BJ (cell line): ENCODE results near the gene CTTN. TPM values are rescaled to one million over a fixed set of nuclear protein-coding genes. Genes with fewer than 3 reads are reported as not detected.

Experiments
- CTCF ChIA-PET: fragments of 350-600 bp; formaldehyde crosslinking; extraction: SDS; loops from one replicate; lab custom pipeline; 2021; ENCODE audit warnings: antibody characterized with exemption, inconsistent platforms; lab: Yijun Ruan, JAX
- POLR2A ChIA-PET: fragments of 300-600 bp; sonication (Branson Sonifier 250); formaldehyde crosslinking; extraction: SDS; loops from one replicate; lab custom pipeline; 2021; ENCODE audit warnings: antibody characterized with exemption; lab: Charles Lee
- DNase-seq: peaks from one replicate; pipeline ENCODE4 v3.0.0-alpha.2; 2011; ENCODE audit warnings: low read depth
- H3K27me3 ChIP-seq: 2 replicates; pipeline ENCODE4 v1.6.0; 2011; ENCODE audit warnings: low read length; ENCODE audit not compliant: control insufficient read depth, insufficient read depth
- H3K36me3 ChIP-seq: 2 replicates; pipeline ENCODE4 v1.5.1; 2011; ENCODE audit warnings: low read length; ENCODE audit not compliant: control insufficient read depth, insufficient read depth
- H3K4me3 ChIP-seq: 2 replicates; pipeline ENCODE4 v1.5.1; 2011; ENCODE audit warnings: low read depth, mild to moderate bottlenecking, control low read depth, low read length
- polyA plus RNA-seq: library from polyadenylated mRNA; depleted of rRNA; stranded (reverse); fragments of >200 nt; gene quantifications from 2 replicates; pipeline ENCODE4 v1.2.3, GENCODE V29; 2011
- TF ChIP-seq, protein P1 (sequence below): IDR thresholded peaks from 2 replicates; pipeline ENCODE4 v1.5.1; 2011; ENCODE audit warnings: low read depth, mild to moderate bottlenecking, control low read depth, inconsistent platforms, low read length, moderate library complexity; ENCODE audit not compliant: insufficient read depth

The CTTN gene
- polyA plus RNA-seq, 1 experiment = 166 TPM

DNA sequence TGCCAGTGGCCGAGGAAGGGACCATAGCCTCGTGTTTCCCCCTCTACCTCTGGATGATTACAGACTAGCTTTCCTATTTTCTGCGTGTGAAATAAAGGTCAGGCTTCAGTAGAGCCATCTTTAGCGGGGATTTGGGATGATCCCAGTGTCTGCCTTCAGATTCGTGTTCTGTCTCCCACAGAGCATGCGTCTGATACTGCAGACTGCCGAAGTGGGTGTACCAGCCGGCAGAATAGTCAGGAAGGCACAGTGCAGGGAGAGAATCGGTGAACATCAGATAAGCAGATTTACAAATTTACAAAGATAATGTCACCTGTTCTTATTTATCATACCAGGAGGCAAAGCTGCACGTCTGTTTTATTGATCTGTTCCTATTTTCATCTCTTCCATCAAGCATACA is 11.1 kb downstream of the CTTN start:
- no peak overlapping the region for H3K4me3 ChIP-seq
- CTCF ChIA-PET = no interaction called here
- no peak for DNase-seq
- TF ChIP-seq, protein P1, sequence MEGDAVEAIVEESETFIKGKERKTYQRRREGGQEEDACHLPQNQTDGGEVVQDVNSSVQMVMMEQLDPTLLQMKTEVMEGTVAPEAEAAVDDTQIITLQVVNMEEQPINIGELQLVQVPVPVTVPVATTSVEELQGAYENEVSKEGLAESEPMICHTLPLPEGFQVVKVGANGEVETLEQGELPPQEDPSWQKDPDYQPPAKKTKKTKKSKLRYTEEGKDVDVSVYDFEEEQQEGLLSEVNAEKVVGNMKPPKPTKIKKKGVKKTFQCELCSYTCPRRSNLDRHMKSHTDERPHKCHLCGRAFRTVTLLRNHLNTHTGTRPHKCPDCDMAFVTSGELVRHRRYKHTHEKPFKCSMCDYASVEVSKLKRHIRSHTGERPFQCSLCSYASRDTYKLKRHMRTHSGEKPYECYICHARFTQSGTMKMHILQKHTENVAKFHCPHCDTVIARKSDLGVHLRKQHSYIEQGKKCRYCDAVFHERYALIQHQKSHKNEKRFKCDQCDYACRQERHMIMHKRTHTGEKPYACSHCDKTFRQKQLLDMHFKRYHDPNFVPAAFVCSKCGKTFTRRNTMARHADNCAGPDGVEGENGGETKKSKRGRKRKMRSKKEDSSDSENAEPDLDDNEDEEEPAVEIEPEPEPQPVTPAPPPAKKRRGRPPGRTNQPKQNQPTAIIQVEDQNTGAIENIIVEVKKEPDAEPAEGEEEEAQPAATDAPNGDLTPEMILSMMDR = no peak
- H3K36me3 ChIP-seq = peaks cover 58% of the 10 kb centered on the region
- no peaks in the 10 kb centered on the region for H3K27me3 ChIP-seq
- POLR2A ChIA-PET = no interaction called here

DNA sequence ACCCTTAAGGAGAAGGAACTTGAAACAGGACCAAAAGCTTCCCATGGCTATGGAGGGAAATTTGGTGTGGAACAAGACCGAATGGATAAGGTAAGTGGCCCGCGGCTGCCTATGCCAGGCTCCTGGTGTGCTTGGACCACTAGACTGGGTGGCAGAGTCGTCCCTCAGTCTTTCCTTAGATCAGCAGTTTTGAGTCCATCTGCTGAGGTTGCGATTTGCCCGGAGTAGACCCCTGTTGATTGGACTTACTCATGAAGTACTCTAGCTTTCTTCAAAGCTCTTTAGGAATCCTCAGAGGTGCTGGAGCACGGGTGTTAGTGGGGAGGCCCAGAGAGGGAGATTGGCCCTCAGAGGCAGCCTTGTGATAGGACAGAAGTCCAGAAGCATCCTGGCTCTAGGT is 11.5 kb downstream of the CTTN start:
- CTCF ChIA-PET = interaction anchor here (1.8 kb wide), 1 partner anchor 27 kb away, joined by 3 read pairs; no protein-coding TSS in a partner anchor
- H3K36me3 ChIP-seq = peaks cover 62% of the 10 kb centered on the region
- no peak for DNase-seq

DNA sequence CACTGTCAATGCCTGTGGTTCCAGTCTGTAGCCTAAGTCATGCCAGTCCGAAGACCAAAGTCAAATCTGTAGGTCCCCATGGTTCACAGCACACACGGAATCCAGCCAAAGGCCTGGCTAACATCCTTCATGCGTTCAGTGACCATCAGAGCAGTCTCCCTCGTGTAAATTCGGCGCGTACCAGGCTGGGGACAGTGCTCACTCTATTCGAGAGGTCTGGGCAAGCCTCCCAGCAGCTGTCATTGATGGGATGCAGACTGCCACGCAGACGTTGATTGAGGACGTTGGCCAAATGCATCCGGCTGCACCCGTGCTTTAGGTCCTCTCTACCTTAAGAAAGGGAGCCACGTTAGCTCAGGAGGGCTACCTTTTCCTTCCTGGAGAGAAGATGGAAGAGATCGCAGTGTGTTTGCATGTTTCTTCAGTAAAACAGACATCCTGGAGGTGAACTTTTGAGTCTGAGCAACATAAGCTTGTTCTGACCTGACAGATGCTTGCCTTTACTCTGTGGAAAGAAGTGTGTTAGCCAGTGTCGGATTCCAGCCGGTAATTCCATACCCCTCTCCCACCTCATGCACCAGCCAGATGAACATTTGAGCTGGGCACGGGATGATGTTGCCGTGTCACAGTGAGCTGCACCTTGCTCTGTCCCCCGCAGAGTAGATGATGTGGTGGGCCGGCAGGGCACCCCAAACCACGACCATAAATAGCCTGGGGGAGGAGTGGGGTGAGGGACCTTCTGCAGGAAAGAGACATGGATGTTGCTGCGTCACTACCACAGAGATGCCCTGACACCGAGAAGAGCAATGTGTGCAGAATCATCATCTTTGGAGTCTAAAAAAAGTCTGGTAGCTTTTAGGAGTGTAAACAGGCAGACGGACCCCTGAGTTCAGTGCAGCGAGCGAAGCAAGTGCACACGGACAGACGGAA is 12.2 kb downstream of the CTTN start:
- ChIA-PET CTCF (interaction anchor here (1.8 kb wide), 1 partner anchor 27 kb away, joined by 3 read pairs; no protein-coding TSS in a partner anchor), POLR2A (no interaction called here)
- Histone ChIP-seq H3K36me3 (peaks cover 61% of the 10 kb centered on the region), H3K27me3 (no peaks in the 10 kb centered on the region), H3K4me3 (no peak overlapping the region)
- TF ChIP-seq, protein P1 = no peak
- DNase-seq = no peak

More for the DNA sequence above, 11.5 kb downstream of the CTTN start:
- POLR2A ChIA-PET = no interaction called here
- H3K4me3 ChIP-seq = no peak overlapping the region
- TF ChIP-seq, protein P1 = no peak
- H3K27me3 ChIP-seq = no peaks in the 10 kb centered on the region

DNA sequence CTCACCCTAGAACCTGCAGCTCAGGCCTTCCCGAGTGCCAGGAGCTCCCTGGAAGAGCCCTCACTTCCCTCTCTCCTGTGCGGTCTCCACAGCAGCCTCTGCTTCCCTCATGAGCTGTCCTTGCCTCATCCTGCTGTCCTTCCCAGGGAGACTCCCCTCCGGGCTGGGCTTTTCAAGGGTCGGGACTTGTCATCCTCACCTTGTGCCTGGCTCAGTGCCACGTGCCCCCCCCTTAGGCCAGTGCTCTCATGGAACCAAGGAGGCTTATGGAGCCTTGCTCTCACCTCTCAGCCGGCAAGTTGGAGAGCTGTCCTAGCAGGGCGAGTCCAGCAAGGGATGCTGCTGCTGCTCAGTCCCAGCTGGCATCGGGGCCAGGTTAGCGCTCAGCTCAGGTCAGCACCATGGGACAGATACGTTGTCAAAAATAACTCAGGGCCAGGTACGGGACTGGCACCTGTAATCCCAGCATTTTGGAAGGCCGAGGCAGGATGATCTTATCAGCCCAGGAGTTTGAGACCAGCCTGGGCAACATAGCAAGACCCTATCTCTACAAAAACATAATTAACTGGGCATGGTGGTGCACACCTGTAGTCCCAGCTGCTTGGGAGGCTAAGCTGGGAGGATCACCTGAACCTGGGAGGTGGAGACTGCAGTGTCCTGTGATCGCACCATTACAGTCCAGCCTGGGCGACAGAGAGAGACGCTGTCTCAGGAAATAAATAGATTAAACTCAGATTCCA is 13.6 kb downstream of the CTTN start:
- no peak for DNase-seq
- POLR2A ChIA-PET = no interaction called here
- H3K4me3 ChIP-seq = no peak overlapping the region
- H3K36me3 ChIP-seq = peaks cover 61% of the 10 kb centered on the region
- CTCF ChIA-PET = interaction anchor here (1.2 to 1.8 kb wide), 2 partner anchors 29 to 80 kb away, joined by 3 read pairs; no protein-coding TSS in a partner anchor
- TF ChIP-seq, protein P1 = no peak
- no peaks in the 10 kb centered on the region for H3K27me3 ChIP-seq

DNA sequence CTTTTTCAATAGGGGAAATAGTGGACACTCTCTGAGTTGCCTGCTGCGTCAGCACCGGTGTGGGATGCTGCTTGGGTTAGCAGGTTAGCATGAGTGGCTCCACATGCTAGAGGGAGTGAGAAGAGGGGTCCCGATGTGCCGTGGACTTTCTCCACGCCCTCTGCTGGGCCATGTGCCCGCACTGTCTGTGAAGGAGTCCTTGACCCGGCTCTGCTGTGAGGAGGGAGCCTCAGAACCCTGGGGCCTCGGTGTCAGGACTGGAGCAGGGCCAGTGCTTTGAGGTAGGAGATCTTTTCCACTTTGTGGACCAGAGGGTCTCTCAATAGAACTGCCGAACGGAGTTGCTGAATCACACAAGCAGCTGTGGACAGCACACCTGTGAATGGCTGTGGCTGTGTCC is 14.8 kb downstream of the CTTN start:
- H3K36me3 ChIP-seq = peaks cover 59% of the 10 kb centered on the region
- no peaks in the 10 kb centered on the region for H3K27me3 ChIP-seq
- CTCF ChIA-PET = interaction anchor here (3.1 kb wide), 1 partner anchor 13 kb away, joined by 15 read pairs; no protein-coding TSS in a partner anchor
- DNase-seq = no peak
- TF ChIP-seq, protein P1 = no peak
- POLR2A ChIA-PET = no interaction called here
- no peak overlapping the region for H3K4me3 ChIP-seq
